Testis (tissue), 3 donors: ENCODE data around the gene ZBED3. TPM values are rescaled to one million over a fixed set of nuclear protein-coding genes. Genes with fewer than 3 reads are reported as not detected.

ENCODE experiments used
- DNase-seq: peaks from one replicate; pipeline ENCODE4 v3.0.0-alpha.2; 2019
- H3K27ac ChIP-seq, 2 donors: fragments of 200-600 bp; sonication (generic); one replicate each; pipeline ENCODE4 v1.5.1; 2019
- H3K27me3 ChIP-seq: fragments of 200-600 bp; sonication (generic); one replicate; pipeline ENCODE4 v1.5.1; 2019
- H3K36me3 ChIP-seq: fragments of 200-600 bp; sonication (generic); one replicate; pipeline ENCODE4 v1.5.1; 2017; ENCODE audit warnings: low read depth; ENCODE audit errors: missing control alignments
- H3K4me1 ChIP-seq: fragments of 200-600 bp; sonication (generic); one replicate; pipeline ENCODE4 v1.5.1; 2019
- H3K4me3 ChIP-seq, 2 donors: fragments of 200-600 bp; sonication (generic); one replicate each; pipeline ENCODE4 v1.5.1; 2017 to 2019
- H3K9me3 ChIP-seq: fragments of 200-600 bp; sonication (generic); one replicate; pipeline ENCODE4 v1.5.1; 2017
- CTCF ChIP-seq, 3 experiments: fragments of 450-650 bp in 2 of 3; fragments of 200-600 bp in 1 of 3; sonication (generic) in 1 of 3; IDR thresholded peaks; one replicate each; pipeline ENCODE4 v1.5.1; 2016 to 2019; ENCODE audit warnings: antibody characterized with exemption in 3 of 3, mild to moderate bottlenecking in 2 of 3, moderate library complexity in 1 of 3
- POLR2A ChIP-seq: fragments of 450-650 bp; IDR thresholded peaks from one replicate; pipeline ENCODE4 v1.6.1; 2017; ENCODE audit warnings: antibody characterized with exemption, mild to moderate bottlenecking, moderate library complexity
- WGBS, 2 donors: methylation state at CpG; one replicate each; pipeline ENCODE4 v1.1.5; 2018; 5-methylcytosine and 5-hydroxymethylcytosine counted together
- intact Hi-C: fragments of 100-400 bp; cut with DNase I; formaldehyde crosslinking; loops from one replicate; pipeline ENCODE4 v1.15.1; 2023; ENCODE audit warnings: low total_unique reads
- polyA plus RNA-seq: library from polyadenylated mRNA; stranded (reverse); fragments of 350-450 nt; fragmentation: Illumina TruSeq; extraction: RNeasy Lipid Tissue Mini Kit (QIAGEN cat#74804); gene quantifications from one replicate; pipeline ENCODE4 v1.2.3, GENCODE V29; 2014; ENCODE audit warnings: low read depth, low replicate concordance; ENCODE audit not compliant: insufficient read depth
- small RNA-seq, 2 donors: library from RNA; depleted of rRNA; stranded (forward); fragments of <200 nt; gene quantifications; one replicate each; pipeline ENCODE3, GENCODE V24; 2016
- total RNA-seq, 2 donors: library from RNA; depleted of rRNA; stranded (reverse); fragments of >200 nt; gene quantifications; one replicate each; pipeline ENCODE4 v1.2.3, GENCODE V29; 2016

Gene ZBED3
- total and polyA plus RNA-seq, 3 donors from 2014 or later = 6.9 to 14.5 (median 7.9) TPM

DNA sequence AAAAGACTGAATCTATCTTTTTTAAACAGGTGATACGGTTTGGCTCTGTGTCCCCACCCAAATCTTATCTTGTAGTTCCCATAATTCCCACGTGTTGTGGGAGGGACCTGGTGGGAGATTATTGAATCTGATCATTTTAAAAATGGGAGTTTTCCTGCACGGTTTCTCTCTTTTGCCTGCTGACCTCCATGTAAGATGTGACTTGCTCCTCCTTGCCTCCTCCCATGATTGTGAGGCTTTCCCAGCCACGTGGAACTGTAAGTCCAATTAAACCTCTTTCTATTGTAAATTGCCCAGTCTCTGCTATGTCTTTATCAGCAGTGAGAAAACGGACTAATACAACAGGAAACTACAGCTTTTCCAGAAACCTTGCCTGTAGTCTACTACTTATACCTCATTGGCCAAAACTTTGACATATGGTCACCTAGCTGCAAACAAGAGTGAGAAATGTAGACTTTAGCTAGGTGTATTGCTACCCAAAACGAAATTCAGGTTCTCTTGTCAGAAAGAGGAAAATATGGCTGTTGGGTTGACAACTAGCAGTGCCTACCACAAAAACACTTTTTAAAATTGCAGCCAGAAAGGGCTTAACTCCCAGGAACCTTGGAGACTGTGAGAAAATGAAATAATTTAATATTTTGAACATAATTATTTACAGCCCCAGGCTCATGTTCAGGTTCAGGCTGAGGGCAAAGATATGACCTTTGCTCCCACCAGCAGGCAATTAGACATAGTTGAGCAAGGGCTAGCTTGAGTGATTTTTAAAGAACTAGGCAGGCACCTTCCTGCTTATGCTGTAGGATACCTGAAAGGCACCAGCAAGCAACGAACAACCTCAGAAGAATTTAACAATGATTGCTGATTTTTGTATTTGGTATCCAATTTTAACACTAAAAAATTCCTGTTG lies 64.3 kb downstream of the ZBED3 start:
- Histone ChIP-seq H3K27ac (no peak overlapping the region), H3K36me3 (no peaks in the 10 kb centered on the region), H3K9me3 (no peaks in the 10 kb centered on the region), H3K4me3 (no peak overlapping the region), H3K4me1 (no peaks in the 10 kb centered on the region), H3K27me3 (no peaks in the 10 kb centered on the region)
- TF ChIP-seq POLR2A (no peak), CTCF (IDR thresholded peaks at IDR 0.05) (no peak)
- WGBS, 2 donors = 55 to 74% methylated on average over 7 of the region's 7 CpGs
- intact Hi-C loops = no loop called here
- DNase-seq = no peak

Small RNAs within 50 kb of the gene (small RNA-seq; reads per million reads assigned to genes)
- gene SNORA47 = 1,221 to 1,313 reads per million in 2 donors

Other genes with a start within 250 kb of the ZBED3 start
- under 1 TPM in 1 of 2 donors, not detected in 1; 0.71 TPM for gene S100Z, start 237.3 kb downstream of the ZBED3 start, total RNA-seq
- gene S100Z, start 237.3 kb downstream of the ZBED3 start, polyA plus RNA-seq = not detected
- 1 to 10 TPM; 1.1 to 3.3 TPM for gene CRHBP, start 134.2 kb downstream of the ZBED3 start, total RNA-seq
- 2.0 TPM for gene CRHBP, start 134.2 kb downstream of the ZBED3 start, polyA plus RNA-seq
- 10 to 100 TPM; 50.4 to 58.0 TPM for gene AGGF1, start 56.9 kb downstream of the ZBED3 start, total RNA-seq
- gene AGGF1, start 56.9 kb downstream of the ZBED3 start, polyA plus RNA-seq = 22.8 TPM
- 1 to 10 TPM; 2.0 to 7.2 TPM for gene PDE8B, start 123.4 kb upstream of the ZBED3 start, total RNA-seq
- 5.8 TPM for gene PDE8B, start 123.4 kb upstream of the ZBED3 start, polyA plus RNA-seq